HL-60 (cell line): Measurements from ENCODE around the gene IGFL2.
"Not testable (repeated sequence)": the region's sequence is repeated elsewhere in the genome, so short reads cannot be mapped to it uniquely, and the experiment has no call there.

Source experiments
- DNase-seq, 2 experiments: peaks; one replicate each; pipeline ENCODE4 v3.0.0-alpha.2; 2010 to 2020; ENCODE audit warnings: low read depth in 1 of 2, low spot score in 1 of 2
- H3K27ac ChIP-seq: fragments of 250-450 bp; sonication (Bioruptor Pico); replicated peaks from 2 replicates; pipeline ENCODE4 v1.5.1; 2020; ENCODE audit warnings: mild to moderate bottlenecking, moderate library complexity
- H3K27me3 ChIP-seq: fragments of 250-450 bp; sonication (Bioruptor Pico); 2 replicates; pipeline ENCODE4 v1.5.1; 2021; ENCODE audit warnings: mild to moderate bottlenecking, moderate library complexity; ENCODE audit not compliant: insufficient read depth, poor library complexity, severe bottlenecking
- H3K4me3 ChIP-seq: replicated peaks from 2 replicates; pipeline ENCODE4 v1.5.1; 2011; ENCODE audit warnings: mild to moderate bottlenecking, control low read depth, low read length; ENCODE audit not compliant: insufficient read depth
- GABPA ChIP-seq: IDR thresholded peaks from 2 replicates; pipeline ENCODE4 v1.6.1; 2012; ENCODE audit warnings: low read depth
- POLR2AphosphoS5 ChIP-seq: IDR thresholded peaks from 2 replicates; pipeline ENCODE4 v1.6.1; 2012; ENCODE audit warnings: low read depth
- SPI1 ChIP-seq: IDR thresholded peaks from 2 replicates; pipeline ENCODE4 v1.6.1; 2012; ENCODE audit warnings: low read depth, mild to moderate bottlenecking, borderline replicate concordance
- TF ChIP-seq, protein P1 (sequence below): IDR thresholded peaks from 2 replicates; pipeline ENCODE4 v1.6.1; 2012; ENCODE audit warnings: low read depth; ENCODE audit not compliant: insufficient replicate concordance
- TF ChIP-seq, protein P2 (sequence below): IDR thresholded peaks from one replicate; pipeline ENCODE4 v1.5.1; 2011; ENCODE audit warnings: low read length, control low read depth, inconsistent platforms; ENCODE audit not compliant: insufficient read depth

The IGFL2 gene

DNA sequence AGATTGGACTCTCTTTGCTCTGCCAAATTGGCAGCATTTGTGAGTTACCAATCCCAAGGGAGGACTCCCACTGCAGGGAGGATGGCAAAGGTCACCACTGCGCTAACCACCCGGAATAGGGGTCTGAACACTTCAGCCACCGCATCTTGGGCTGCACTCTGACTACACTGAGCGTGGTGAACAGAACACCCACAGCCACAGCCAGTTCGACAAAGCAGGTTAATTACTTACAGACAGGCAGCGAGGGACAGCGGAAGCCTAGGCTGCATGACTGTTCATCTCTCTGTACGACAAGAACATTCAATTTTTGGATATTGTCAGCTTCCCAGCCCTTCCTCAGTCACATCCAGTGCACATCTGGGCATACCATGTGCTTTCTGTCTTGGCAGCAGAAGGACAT, 59.8 kb downstream of the IGFL2 start:
- not testable (repeated sequence) for H3K27me3 ChIP-seq, H3K4me3 ChIP-seq, H3K27ac ChIP-seq, DNase-seq

DNA sequence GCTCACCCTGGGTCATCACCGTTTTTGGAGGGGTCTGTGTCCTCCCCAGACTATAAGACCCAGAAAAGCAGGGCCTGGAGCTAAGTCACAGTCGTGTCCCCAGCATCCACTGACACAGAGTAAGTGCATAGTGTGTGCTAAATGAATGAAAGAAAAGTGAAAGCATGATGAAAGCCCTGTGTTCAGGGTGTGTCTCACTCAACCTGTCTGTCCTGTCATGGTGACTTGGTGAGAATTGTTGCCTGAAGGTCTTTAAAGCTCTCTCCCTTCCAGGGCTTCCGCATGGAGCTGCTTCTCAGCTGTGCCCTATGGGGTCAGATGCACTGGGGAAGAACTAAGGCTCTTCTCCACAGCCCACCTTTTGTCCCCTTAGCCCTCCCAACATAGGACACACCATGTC, 61.0 kb downstream of the IGFL2 start:
- TF ChIP-seq GABPA, result no peak
- Histone ChIP-seq H3K27ac (no peak overlapping the region), H3K4me3 (no peak overlapping the region), H3K27me3 (no peaks in the 10 kb centered on the region)
- no peak for DNase-seq

DNA sequence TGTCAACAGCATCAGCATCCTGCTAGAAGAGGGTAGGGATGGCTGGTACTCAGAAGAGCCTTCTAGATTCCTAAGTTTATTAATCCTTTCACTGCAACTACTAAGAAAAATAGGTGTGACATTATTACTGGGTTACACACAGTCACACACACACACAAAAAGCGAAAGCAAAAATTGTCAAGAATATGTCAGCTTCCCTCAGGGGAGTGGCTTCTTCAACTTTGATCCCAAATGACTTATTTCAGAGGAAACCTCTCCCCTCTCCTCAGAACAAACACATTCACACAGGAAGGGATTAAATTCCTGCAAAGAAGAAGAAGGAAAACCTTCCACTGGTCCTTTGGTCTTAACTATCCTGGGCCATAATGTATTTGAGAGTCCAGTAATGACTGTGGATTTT, 61.4 kb downstream of the IGFL2 start:
- no peak for DNase-seq
- H3K27ac ChIP-seq, result no peak overlapping the region
- H3K27me3 ChIP-seq, result no peaks in the 10 kb centered on the region
- TF ChIP-seq SPI1, result no peak
- no peak overlapping the region for H3K4me3 ChIP-seq

DNA sequence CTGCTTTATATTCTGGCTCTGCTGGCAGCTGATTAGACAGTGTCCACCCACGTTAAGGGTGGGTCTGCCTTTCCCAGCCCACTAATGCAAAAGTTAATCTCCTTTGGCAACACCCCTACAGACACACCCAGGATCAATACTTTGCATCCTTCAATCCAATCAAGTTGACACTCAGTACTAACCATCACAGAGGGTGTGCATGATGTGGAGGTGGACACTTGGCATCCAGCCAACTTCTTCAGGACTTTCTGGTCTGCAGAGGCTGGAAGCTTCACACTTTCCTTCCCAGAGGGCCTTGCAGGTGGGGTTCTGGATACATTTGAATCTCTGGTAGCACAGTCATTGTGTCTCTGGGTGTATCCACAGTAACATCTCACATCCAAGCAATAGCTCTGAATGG, 62.6 kb downstream of the IGFL2 start:
- no peak overlapping the region for H3K4me3 ChIP-seq
- no peak for TF ChIP-seq SPI1
- TF ChIP-seq POLR2AphosphoS5, result no peak
- TF ChIP-seq GABPA, result no peak
- TF ChIP-seq, protein P1, sequence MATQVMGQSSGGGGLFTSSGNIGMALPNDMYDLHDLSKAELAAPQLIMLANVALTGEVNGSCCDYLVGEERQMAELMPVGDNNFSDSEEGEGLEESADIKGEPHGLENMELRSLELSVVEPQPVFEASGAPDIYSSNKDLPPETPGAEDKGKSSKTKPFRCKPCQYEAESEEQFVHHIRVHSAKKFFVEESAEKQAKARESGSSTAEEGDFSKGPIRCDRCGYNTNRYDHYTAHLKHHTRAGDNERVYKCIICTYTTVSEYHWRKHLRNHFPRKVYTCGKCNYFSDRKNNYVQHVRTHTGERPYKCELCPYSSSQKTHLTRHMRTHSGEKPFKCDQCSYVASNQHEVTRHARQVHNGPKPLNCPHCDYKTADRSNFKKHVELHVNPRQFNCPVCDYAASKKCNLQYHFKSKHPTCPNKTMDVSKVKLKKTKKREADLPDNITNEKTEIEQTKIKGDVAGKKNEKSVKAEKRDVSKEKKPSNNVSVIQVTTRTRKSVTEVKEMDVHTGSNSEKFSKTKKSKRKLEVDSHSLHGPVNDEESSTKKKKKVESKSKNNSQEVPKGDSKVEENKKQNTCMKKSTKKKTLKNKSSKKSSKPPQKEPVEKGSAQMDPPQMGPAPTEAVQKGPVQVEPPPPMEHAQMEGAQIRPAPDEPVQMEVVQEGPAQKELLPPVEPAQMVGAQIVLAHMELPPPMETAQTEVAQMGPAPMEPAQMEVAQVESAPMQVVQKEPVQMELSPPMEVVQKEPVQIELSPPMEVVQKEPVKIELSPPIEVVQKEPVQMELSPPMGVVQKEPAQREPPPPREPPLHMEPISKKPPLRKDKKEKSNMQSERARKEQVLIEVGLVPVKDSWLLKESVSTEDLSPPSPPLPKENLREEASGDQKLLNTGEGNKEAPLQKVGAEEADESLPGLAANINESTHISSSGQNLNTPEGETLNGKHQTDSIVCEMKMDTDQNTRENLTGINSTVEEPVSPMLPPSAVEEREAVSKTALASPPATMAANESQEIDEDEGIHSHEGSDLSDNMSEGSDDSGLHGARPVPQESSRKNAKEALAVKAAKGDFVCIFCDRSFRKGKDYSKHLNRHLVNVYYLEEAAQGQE, result no peak
- TF ChIP-seq, protein P2, sequence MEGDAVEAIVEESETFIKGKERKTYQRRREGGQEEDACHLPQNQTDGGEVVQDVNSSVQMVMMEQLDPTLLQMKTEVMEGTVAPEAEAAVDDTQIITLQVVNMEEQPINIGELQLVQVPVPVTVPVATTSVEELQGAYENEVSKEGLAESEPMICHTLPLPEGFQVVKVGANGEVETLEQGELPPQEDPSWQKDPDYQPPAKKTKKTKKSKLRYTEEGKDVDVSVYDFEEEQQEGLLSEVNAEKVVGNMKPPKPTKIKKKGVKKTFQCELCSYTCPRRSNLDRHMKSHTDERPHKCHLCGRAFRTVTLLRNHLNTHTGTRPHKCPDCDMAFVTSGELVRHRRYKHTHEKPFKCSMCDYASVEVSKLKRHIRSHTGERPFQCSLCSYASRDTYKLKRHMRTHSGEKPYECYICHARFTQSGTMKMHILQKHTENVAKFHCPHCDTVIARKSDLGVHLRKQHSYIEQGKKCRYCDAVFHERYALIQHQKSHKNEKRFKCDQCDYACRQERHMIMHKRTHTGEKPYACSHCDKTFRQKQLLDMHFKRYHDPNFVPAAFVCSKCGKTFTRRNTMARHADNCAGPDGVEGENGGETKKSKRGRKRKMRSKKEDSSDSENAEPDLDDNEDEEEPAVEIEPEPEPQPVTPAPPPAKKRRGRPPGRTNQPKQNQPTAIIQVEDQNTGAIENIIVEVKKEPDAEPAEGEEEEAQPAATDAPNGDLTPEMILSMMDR, result no peak
- no peak overlapping the region for H3K27ac ChIP-seq
- no peaks in the 10 kb centered on the region for H3K27me3 ChIP-seq
- no peak for DNase-seq
